HUES48 (cell line): ENCODE measurements around the gene GNS.

ENCODE experiments used
- H3K27ac ChIP-seq: one replicate; pipeline ENCODE4 v1.7.0; 2013; ENCODE audit warnings: low read depth, low read length, inconsistent platforms
- H3K27me3 ChIP-seq: 2 replicates; pipeline ENCODE4 v1.6.1; 2013; ENCODE audit warnings: mild to moderate bottlenecking, low read length; ENCODE audit not compliant: control insufficient read depth, insufficient read depth
- H3K36me3 ChIP-seq: 2 replicates; pipeline ENCODE4 v1.6.1; 2013; ENCODE audit warnings: low read length; ENCODE audit not compliant: control insufficient read depth, insufficient read depth
- H3K4me1 ChIP-seq: 2 replicates; pipeline ENCODE4 v1.6.1; 2013; ENCODE audit warnings: mild to moderate bottlenecking, low read length; ENCODE audit not compliant: control insufficient read depth, insufficient read depth
- H3K4me3 ChIP-seq: 2 replicates; pipeline ENCODE4 v1.5.1; 2013; ENCODE audit warnings: mild to moderate bottlenecking, low read depth, low read length
- H3K9ac ChIP-seq: 2 replicates; pipeline ENCODE4 v1.6.1; 2013; ENCODE audit warnings: mild to moderate bottlenecking, low read depth, low read length, moderate library complexity
- H3K9me3 ChIP-seq: 2 replicates; pipeline ENCODE4 v1.6.1; 2013; ENCODE audit warnings: low read length; ENCODE audit not compliant: control insufficient read depth, insufficient read depth

Gene GNS

DNA sequence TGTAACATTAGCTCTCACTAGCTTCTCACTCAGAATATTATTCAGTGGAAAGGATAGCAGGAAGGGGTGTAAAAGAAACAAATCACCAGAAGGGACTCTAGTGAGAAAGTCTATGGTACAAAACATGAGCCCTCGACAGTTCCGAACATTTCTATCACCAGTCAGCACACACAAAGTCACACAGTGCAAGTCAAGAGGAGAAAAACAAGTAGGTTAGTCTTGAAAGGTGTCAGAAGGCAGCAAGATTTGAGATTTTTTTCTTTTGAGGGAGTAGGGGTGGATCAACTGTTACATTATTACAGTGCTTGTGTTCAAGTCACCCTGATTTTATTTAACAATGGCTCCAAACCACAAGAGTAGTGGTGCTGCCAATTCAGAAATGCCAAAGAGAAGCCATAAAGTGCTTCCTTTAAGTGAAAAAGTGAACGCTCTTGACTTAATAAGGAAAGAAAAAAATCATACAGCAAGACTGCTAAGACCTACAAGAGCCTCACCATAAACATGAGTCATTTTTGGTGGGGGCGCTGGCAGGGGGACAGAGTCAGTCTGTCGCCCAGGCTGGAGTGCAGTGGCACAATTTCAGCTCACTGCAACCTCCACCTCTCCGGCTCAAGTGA lies 42.3 kb downstream of the GNS start:
- Histone ChIP-seq H3K4me1 (no peaks in the 10 kb centered on the region), H3K9me3 (no peaks in the 10 kb centered on the region), H3K27me3 (no peaks in the 10 kb centered on the region), H3K4me3 (no peak overlapping the region), H3K27ac (no peak overlapping the region), H3K36me3 (peaks cover 69% of the 10 kb centered on the region), H3K9ac (no peak overlapping the region)

DNA sequence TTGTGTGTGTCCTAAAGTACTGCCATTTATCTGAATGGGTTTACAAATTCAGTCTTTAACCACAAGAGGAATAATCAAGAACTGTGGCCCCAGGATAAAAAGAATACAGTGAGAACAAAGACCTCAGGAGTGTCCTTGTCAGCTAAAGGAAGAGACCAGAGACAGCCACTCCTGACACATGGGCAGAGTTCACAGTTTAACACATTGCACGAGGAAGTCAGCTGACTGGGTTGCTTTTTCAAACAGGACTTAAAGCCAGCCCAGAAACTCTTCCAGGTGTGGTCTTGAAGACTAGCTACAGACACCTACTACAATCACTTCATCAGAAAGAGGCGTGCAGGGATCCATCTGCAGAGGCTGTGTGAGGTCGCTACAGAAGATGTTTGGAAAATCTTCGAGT lies 42.8 kb downstream of the GNS start:
- Histone ChIP-seq H3K36me3 (peaks cover 65% of the 10 kb centered on the region), H3K4me3 (no peak overlapping the region), H3K27me3 (no peaks in the 10 kb centered on the region), H3K4me1 (no peaks in the 10 kb centered on the region), H3K9ac (no peak overlapping the region), H3K27ac (no peak overlapping the region), H3K9me3 (no peaks in the 10 kb centered on the region)

DNA sequence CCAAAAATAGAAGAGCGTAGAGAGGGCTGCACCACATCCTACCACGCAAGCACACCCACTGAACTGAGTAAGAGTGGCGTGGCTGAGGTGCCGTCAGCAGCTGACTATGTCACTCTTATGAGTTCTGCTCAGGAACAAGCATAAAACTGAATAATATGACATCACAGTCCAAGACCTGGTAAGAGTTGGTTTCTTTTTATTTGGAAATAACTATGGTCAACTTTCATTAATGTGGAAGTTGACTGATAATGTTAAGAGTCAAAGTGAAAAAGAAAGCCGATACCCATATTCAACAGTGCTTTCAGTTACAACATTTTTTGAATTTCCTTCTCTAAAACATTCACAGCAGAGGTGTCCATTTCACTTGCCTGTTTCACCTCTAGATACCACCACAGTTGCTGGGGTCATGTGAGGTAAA lies 44.6 kb downstream of the GNS start:
- Histone ChIP-seq H3K36me3 (peaks cover 46% of the 10 kb centered on the region), H3K9me3 (no peaks in the 10 kb centered on the region), H3K27me3 (no peaks in the 10 kb centered on the region), H3K4me3 (no peak overlapping the region), H3K4me1 (no peaks in the 10 kb centered on the region), H3K9ac (no peak overlapping the region), H3K27ac (no peak overlapping the region)

DNA sequence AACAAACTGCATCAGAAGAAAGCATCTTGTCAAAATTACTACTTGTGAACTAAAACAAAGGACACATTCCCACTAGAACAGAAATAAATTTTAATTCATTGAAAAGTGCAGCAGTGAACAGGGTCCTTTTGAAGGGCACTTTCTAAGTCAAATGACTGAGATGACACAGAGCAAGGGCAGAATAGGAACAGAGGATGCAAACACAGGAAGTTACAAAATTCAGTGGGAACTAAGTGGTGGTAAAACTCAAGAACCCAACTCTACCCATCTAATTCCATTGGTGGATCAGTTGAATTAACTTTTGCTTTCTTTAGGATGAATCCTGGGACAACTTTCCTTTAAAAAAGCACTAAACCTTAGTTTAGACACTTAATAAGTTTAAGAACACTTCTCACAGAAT lies 45.8 kb downstream of the GNS start:
- Histone ChIP-seq H3K27ac (no peak overlapping the region), H3K27me3 (no peaks in the 10 kb centered on the region), H3K36me3 (peaks cover 35% of the 10 kb centered on the region), H3K4me1 (no peaks in the 10 kb centered on the region), H3K4me3 (no peak overlapping the region), H3K9ac (no peak overlapping the region), H3K9me3 (no peaks in the 10 kb centered on the region)

DNA sequence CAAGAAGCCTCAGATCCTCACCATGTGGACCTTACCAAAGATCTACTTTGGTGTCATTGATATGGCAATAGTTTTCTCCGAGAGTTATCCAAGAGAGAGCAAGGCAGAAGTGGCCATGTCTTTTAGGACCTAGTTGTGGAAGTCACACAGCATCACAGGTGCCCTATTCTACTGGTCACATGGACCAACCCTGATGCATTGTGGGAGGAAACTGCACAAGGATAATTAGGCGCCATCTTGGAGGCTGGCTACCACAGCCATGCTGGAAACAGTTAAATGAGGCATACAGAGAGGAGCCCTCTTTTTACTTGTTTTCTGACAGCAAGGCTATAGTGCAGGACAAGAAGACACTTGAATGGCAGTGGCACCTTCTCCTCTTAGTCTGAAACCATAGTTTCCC lies 49.8 kb downstream of the GNS start:
- Histone ChIP-seq H3K27me3 (no peaks in the 10 kb centered on the region), H3K27ac (no peak overlapping the region), H3K9me3 (no peaks in the 10 kb centered on the region), H3K9ac (no peak overlapping the region), H3K36me3 (peaks cover 5% of the 10 kb centered on the region), H3K4me3 (no peak overlapping the region), H3K4me1 (no peaks in the 10 kb centered on the region)

DNA sequence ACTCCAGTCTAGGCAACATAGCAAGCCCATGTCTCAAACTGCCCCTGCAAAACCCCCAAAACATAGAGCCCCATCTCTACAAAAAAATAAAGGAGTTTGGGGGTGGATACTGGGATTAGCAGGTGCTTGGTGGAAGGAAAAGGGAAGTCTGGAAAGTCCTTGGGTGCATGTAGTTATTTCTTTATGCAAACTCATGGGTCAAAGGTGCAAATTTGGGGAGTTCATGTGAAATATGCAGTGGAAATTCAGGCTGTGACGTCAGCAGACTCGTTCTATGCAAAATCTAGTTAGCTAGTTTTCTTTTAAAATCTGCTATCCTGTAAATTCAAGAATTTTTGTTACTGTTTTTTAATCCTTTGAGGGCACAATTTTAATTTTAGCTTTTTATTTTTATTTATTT lies 51.3 kb downstream of the GNS start:
- no peak overlapping the region for H3K27ac ChIP-seq
- no peak overlapping the region for H3K9ac ChIP-seq
- H3K9me3 ChIP-seq = no peaks in the 10 kb centered on the region
- no peaks in the 10 kb centered on the region for H3K4me1 ChIP-seq
- H3K27me3 ChIP-seq = no peaks in the 10 kb centered on the region
- no peak overlapping the region for H3K4me3 ChIP-seq
- H3K36me3 ChIP-seq = no peaks in the 10 kb centered on the region

DNA sequence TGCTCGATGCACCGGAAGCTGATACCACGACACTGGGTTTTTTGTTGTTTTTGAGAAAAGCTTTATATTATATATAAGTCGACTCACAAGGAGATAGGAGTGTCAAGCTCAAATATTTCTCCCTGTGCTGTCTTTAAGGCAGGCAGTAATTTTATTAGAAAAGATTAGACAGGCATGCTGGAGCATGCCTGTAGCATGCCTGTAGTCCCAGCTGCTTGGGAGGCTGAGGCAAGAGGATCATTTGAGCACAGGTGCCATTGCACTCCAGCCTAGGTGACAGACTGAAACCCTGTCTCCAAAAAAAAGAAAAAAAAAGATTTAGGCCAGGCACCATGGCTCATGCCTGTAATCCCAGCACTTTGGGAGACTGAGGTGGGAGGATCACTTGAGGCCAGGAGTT lies 51.8 kb downstream of the GNS start:
- H3K4me1 ChIP-seq = no peaks in the 10 kb centered on the region
- no peaks in the 10 kb centered on the region for H3K27me3 ChIP-seq
- no peak overlapping the region for H3K4me3 ChIP-seq
- H3K9ac ChIP-seq = no peak overlapping the region
- H3K9me3 ChIP-seq = no peaks in the 10 kb centered on the region
- no peaks in the 10 kb centered on the region for H3K36me3 ChIP-seq
- no peak overlapping the region for H3K27ac ChIP-seq

DNA sequence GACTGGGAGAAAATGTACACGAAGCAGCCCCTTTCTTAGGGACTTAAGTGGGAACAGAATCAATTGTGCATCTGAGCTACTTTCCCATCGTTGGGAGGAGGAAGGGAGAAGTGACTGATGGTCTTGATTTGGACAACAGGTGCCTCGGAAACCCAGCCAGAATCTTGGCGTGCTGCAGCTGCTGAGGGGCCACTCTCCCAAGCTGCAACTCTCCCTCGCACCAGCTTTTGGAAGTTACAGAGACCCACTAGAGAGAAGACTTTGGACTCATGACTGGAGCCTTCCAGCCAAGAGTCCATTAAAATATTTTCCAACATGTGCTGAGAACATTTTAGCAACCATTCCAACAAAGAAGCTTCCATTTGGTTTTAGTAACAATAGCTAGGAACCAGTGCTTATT lies 52.3 kb downstream of the GNS start:
- H3K4me1 ChIP-seq = no peaks in the 10 kb centered on the region
- H3K4me3 ChIP-seq = no peak overlapping the region

DNA sequence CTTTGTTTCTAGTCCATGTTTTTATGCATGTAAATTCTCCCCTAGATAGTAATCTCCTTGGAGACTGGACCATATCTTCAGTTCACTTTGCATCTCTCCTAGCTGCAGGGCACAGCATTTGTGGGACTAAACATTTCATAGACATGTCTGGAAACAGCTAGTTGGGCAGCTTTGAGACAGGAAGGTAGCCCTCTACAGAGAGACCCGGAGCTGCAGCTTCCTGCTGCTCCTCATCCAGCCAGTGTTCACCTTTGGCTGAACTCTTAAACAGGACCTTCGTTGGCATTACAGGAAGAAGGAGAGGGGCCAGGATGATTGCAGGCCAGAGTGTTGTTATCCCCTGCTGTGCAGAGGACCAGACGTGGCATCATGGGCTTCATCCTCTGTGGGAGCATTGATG lies 52.9 kb downstream of the GNS start:
- Histone ChIP-seq H3K36me3 (no peaks in the 10 kb centered on the region), H3K27ac (no peak overlapping the region), H3K27me3 (no peaks in the 10 kb centered on the region), H3K4me3 (no peak overlapping the region), H3K4me1 (no peaks in the 10 kb centered on the region), H3K9ac (no peak overlapping the region), H3K9me3 (no peaks in the 10 kb centered on the region)

More for the DNA sequence above, 52.3 kb downstream of the GNS start:
- Histone ChIP-seq H3K9me3 (no peaks in the 10 kb centered on the region), H3K27me3 (no peaks in the 10 kb centered on the region), H3K9ac (no peak overlapping the region), H3K36me3 (no peaks in the 10 kb centered on the region), H3K27ac (no peak overlapping the region)

DNA sequence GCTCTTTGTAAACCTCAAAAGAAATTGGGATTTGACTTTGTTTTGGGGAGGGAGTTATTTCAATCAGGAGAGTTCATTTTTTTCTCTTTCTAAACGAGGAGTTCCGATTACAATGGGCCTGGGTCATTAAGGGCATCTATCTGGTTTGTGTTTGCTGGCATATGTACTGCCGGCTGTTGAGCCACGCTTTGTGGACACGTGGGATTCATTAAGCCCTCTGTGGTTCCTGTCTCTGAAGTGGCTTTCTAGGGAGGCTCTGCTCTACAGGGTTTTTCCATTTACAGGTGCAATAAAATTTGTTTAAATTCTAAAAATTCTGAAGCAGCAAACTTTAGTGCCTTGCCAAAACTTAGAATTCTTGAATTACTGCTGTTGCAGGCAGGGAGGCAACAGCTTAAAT lies 57.9 kb downstream of the GNS start:
- H3K36me3 ChIP-seq = peaks cover 15% of the 10 kb centered on the region
- no peak overlapping the region for H3K9ac ChIP-seq
- no peaks in the 10 kb centered on the region for H3K9me3 ChIP-seq
- H3K4me3 ChIP-seq = no peak overlapping the region
- no peak overlapping the region for H3K27ac ChIP-seq
- peaks cover under 1% of the 10 kb centered on the region; the same call in 1 of the 2 replicates for H3K4me1 ChIP-seq
- H3K27me3 ChIP-seq = no peaks in the 10 kb centered on the region

DNA sequence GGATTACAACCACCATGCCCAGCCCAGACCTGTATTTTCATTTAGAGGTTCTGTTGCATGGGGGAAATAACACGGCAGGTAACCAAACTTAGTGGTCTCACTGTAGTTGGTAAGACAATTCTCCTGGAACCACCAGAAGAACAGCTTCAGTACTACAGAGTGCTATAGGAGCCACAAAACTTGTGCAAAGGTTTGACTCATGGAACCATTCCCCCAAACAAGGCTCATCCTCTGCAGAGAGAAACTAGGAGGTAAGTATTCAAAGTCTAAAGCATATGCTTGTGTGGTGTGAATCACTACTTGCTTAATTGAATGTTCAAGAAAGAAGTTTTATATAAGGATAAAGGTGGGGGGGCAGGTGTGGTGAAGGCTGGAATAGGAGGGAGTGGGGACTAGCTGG lies 58.7 kb downstream of the GNS start:
- H3K27ac ChIP-seq = no peak overlapping the region
- no peak overlapping the region for H3K4me3 ChIP-seq
- peaks cover 18% of the 10 kb centered on the region for H3K36me3 ChIP-seq
- no peaks in the 10 kb centered on the region for H3K9me3 ChIP-seq
- no peak overlapping the region for H3K9ac ChIP-seq
- no peaks in the 10 kb centered on the region for H3K27me3 ChIP-seq
- H3K4me1 ChIP-seq = peaks cover 6% of the 10 kb centered on the region; the same call in 1 of the 2 replicates
